Measurements from ENCODE around the gene CENPO.
"Not testable (repeated sequence)": the region's sequence is repeated elsewhere in the genome, so short reads cannot be mapped to it uniquely, and the experiment has no call there.

Gene CENPO

GRCh38 chr2:24788816-24789215 is 4.4 kb upstream of the CENPO start:
- no peak for DNase-seq (ENCODE audit: low read depth in 2 of 2)

GRCh38 chr2:24791452-24791851 is 1.8 kb upstream of the CENPO start:
- DNase-seq (ENCODE audit: low read depth in 2 of 2) = no peak

GRCh38 chr2:24792542-24792873 is 717 bp upstream of the CENPO start:
- DNase-seq (ENCODE audit: low read depth in 2 of 2) = no peak

GRCh38 chr2:24793761-24794435 is 673 bp downstream of the CENPO start:
- no peak for DNase-seq (ENCODE audit: low read depth in 2 of 2)

- no peak for DNase-seq (ENCODE audit: low read depth in 2 of 2)
Observed at GRCh38 chr2:24797644-24798043, 4.4 kb downstream of the CENPO start.

GRCh38 chr2:24800487-24800886 is 7.3 kb downstream of the CENPO start:
- not testable (repeated sequence) for DNase-seq (ENCODE audit: low read depth in 2 of 2)

GRCh38 chr2:24805811-24806660 is 12.8 kb downstream of the CENPO start:
- DNase-seq (ENCODE audit: low read depth in 2 of 2) = not testable (repeated sequence)

- no peak for DNase-seq (ENCODE audit: low read depth in 2 of 2)
Observed at GRCh38 chr2:24806661-24807036, 13.4 kb downstream of the CENPO start.

GRCh38 chr2:24809316-24810007 is 16.2 kb downstream of the CENPO start:
- DNase-seq (ENCODE audit: low read depth in 2 of 2) = no peak

GRCh38 chr2:24813691-24814137 is 20.5 kb downstream of the CENPO start:
- no peak for DNase-seq (ENCODE audit: low read depth in 2 of 2)

GRCh38 chr2:24814516-24814915 is 21.3 kb downstream of the CENPO start:
- DNase-seq (ENCODE audit: low read depth in 2 of 2) = no peak

- no peak for DNase-seq (ENCODE audit: low read depth in 2 of 2)
Observed at GRCh38 chr2:24815171-24815570, 21.9 kb downstream of the CENPO start.

GRCh38 chr2:24816404-24816803 is 23.2 kb downstream of the CENPO start:
- DNase-seq (ENCODE audit: low read depth in 2 of 2) = no peak

GRCh38 chr2:24816884-24817283 is 23.7 kb downstream of the CENPO start:
- DNase-seq (ENCODE audit: low read depth in 2 of 2) = no peak

- no peak for DNase-seq (ENCODE audit: low read depth in 2 of 2)
Observed at GRCh38 chr2:24818721-24819167, 25.5 kb downstream of the CENPO start.

GRCh38 chr2:24819442-24820174 is 26.4 kb downstream of the CENPO start:
- no peak for DNase-seq (ENCODE audit: low read depth in 2 of 2)

GRCh38 chr2:24820175-24820513 is 26.9 kb downstream of the CENPO start:
- DNase-seq (ENCODE audit: low read depth in 2 of 2) = no peak

- no peak for DNase-seq (ENCODE audit: low read depth in 2 of 2)
Observed at GRCh38 chr2:24820598-24821432, 27.6 kb downstream of the CENPO start.

GRCh38 chr2:24821433-24821891 is 28.2 kb downstream of the CENPO start:
- DNase-seq (ENCODE audit: low read depth in 2 of 2) = no peak

GRCh38 chr2:24822049-24822706 is 29.0 kb downstream of the CENPO start:
- no peak for DNase-seq (ENCODE audit: low read depth in 2 of 2)

Data from activated CD8-positive, alpha-beta memory T cell treated with anti-CD3 and anti-CD28 coated beads for 4 hours (primary cell).